NCI-H1417 treated with DMSO at 0.1 percent for 48 hours (cell line): Measurements from ENCODE around the gene FES.
A peak's percentile ranks its signal among the peaks of the same experiment; 100 is the strongest.
"Not testable (repeated sequence)": the region's sequence is repeated elsewhere in the genome, so short reads cannot be mapped to it uniquely, and the experiment has no call there.

Experiments used
- DNase-seq: peaks from one replicate; lab custom pipeline; 2025; lab: John Stamatoyannopoulos, UW

Gene FES

GRCh38 chr15:90860942-90861675, 23.2 kb upstream of the FES start:
- DNase-seq, result peak; percentile 89

GRCh38 chr15:90862487-90862886, 21.8 kb upstream of the FES start:
- no peak for DNase-seq

GRCh38 chr15:90862964-90863778, 21.1 kb upstream of the FES start:
- no peak for DNase-seq

- no peak for DNase-seq
These were observed 20.3 kb upstream of the FES start for GRCh38 chr15:90863987-90864386.

GRCh38 chr15:90864507-90864906, 19.8 kb upstream of the FES start:
- no peak for DNase-seq

GRCh38 chr15:90865702-90866101, 18.6 kb upstream of the FES start:
- DNase-seq, result no peak

GRCh38 chr15:90866161-90866715, 18.1 kb upstream of the FES start:
- peak; percentile 46 for DNase-seq

GRCh38 chr15:90866800-90867199, 17.5 kb upstream of the FES start:
- DNase-seq, result no peak

GRCh38 chr15:90868261-90868689, 16.0 kb upstream of the FES start, which contains the start of gene FURIN:
Gene FURIN, plus strand, starts transcription at chr15:90868588. Its CDS starts 7,153 bp downstream, at chr15:90875741.
- DNase-seq, result no peak

GRCh38 chr15:90869140-90869541, 15.2 kb upstream of the FES start:
- DNase-seq, result no peak

- no peak for DNase-seq
These were observed 14.5 kb upstream of the FES start for GRCh38 chr15:90869601-90870353.

GRCh38 chr15:90870354-90871138, 13.8 kb upstream of the FES start:
- DNase-seq, result no peak

- DNase-seq, result no peak
These were observed 13.1 kb upstream of the FES start for GRCh38 chr15:90871139-90871715.

GRCh38 chr15:90871716-90872485, 12.4 kb upstream of the FES start:
- no peak for DNase-seq

- no peak for DNase-seq
These were observed 11.7 kb upstream of the FES start for GRCh38 chr15:90872486-90873184.

GRCh38 chr15:90873488-90873997, 10.8 kb upstream of the FES start:
- no peak for DNase-seq

- no peak for DNase-seq
These were observed 10.2 kb upstream of the FES start for GRCh38 chr15:90873998-90874605.

GRCh38 chr15:90874986-90875385, 9.3 kb upstream of the FES start:
- DNase-seq, result not testable (repeated sequence)

GRCh38 chr15:90875549-90875981, 8.7 kb upstream of the FES start:
- DNase-seq, result no peak
